Activated CD4-positive, alpha-beta T cell treated with anti-CD3 and anti-CD28 coated beads, Interleukin-10, Interleukin-2, amounts not matched to agents 100 ng/mL and 50 ng/mL, durations not matched to agents 16 hours and 8 hours (primary cell): Measurements from ENCODE around the gene QPRT.
"Not testable (repeated sequence)": the region's sequence is repeated elsewhere in the genome, so short reads cannot be mapped to it uniquely, and the experiment has no call there.

Experiments
- DNase-seq: peaks from one replicate; pipeline ENCODE4 v3.0.0-alpha.2; 2020

The QPRT gene

GRCh38 chr16:29663016-29663806, 15.8 kb upstream of the QPRT start, which contains the start of gene SPN:
Gene SPN, plus strand, starts transcription at chr16:29663247. Its CDS starts 482 bp downstream, at chr16:29663729.
- peak; percentile 79 for DNase-seq

GRCh38 chr16:29663807-29664090, 15.2 kb upstream of the QPRT start:
- peak; percentile 39 for DNase-seq

GRCh38 chr16:29664091-29664921, 14.7 kb upstream of the QPRT start:
- DNase-seq = peak; percentile 68

GRCh38 chr16:29665294-29666077, 13.5 kb upstream of the QPRT start:
- DNase-seq = peak; percentile 71

GRCh38 chr16:29667322-29667610, 11.7 kb upstream of the QPRT start:
- DNase-seq = not testable (repeated sequence)

- no peak for DNase-seq
These were observed 11.2 kb upstream of the QPRT start for GRCh38 chr16:29667755-29668154.

- DNase-seq = no peak
These were observed 10.7 kb upstream of the QPRT start for GRCh38 chr16:29668267-29668666.

GRCh38 chr16:29673501-29673900, 5.5 kb upstream of the QPRT start:
- DNase-seq = no peak

- no peak for DNase-seq
These were observed 4.8 kb upstream of the QPRT start for GRCh38 chr16:29674188-29674587.

- peak; percentile 52 for DNase-seq
These were observed 3.0 kb upstream of the QPRT start for GRCh38 chr16:29675811-29676643.

GRCh38 chr16:29676989-29677785, 1.8 kb upstream of the QPRT start:
- no peak for DNase-seq

GRCh38 chr16:29680180-29680598, 1.2 kb downstream of the QPRT start:
- no peak for DNase-seq

GRCh38 chr16:29683543-29684090, 4.6 kb downstream of the QPRT start:
- no peak for DNase-seq

- no peak for DNase-seq
These were observed 5.7 kb downstream of the QPRT start for GRCh38 chr16:29684679-29685078.

GRCh38 chr16:29686740-29687332, 7.9 kb downstream of the QPRT start:
- DNase-seq = no peak

GRCh38 chr16:29687755-29688154, 8.8 kb downstream of the QPRT start:
- DNase-seq = no peak

- DNase-seq = no peak
These were observed 9.2 kb downstream of the QPRT start for GRCh38 chr16:29688172-29688571.

- DNase-seq = not testable (repeated sequence)
These were observed 10.7 kb downstream of the QPRT start for GRCh38 chr16:29689490-29690351.

GRCh38 chr16:29692606-29693005, 13.6 kb downstream of the QPRT start:
- DNase-seq = not testable (repeated sequence)
